CD4-positive, alpha-beta T cell treated with Interleukin-6 at 100 ng/mL for 8 hours (primary cell): ENCODE measurements around the gene AMOTL1.

ENCODE experiments used
- DNase-seq: peaks from one replicate; pipeline ENCODE4 v3.0.0-alpha.2; 2020; ENCODE audit warnings: mixed read lengths, low spot score

Gene AMOTL1

DNA sequence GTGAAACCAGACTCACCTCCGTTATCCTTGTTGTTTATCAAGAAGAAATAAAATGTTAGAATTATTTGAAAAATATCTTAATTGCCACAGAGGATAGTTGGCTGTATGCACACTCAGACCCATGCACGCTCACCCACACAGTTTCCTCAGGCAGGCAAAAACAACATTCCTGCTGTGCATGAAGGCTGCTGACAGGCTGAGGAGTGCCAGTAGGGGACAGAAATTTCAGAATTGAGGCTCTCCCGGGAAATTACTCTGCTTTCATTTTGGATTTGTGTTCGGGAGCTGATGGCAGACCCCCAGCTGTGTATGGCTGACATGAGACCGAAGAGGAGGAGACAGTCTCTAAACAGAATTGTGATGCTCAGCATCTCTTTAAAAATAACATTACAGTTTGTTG, 87.5 kb downstream of the AMOTL1 start:
- DNase-seq, result no peak

DNA sequence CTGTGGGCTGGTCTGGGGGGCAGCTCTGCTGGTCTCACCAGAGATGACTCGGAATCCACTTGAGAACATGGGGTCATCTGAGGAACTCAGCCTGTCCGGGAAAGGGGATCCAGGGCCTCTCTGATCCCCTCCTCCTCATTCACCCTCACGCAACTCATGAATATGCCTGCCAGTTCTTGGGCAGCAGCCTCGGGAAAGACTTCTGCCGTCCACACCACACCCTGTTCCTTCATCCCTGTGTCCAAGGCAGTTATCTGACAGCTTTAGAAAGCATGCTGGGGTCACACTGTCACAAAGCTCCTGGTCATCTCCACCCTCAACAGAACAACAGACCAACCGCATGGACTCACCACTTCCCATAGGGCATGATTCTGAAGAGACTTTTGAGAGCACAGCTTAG, 88.3 kb downstream of the AMOTL1 start:
- no peak for DNase-seq

DNA sequence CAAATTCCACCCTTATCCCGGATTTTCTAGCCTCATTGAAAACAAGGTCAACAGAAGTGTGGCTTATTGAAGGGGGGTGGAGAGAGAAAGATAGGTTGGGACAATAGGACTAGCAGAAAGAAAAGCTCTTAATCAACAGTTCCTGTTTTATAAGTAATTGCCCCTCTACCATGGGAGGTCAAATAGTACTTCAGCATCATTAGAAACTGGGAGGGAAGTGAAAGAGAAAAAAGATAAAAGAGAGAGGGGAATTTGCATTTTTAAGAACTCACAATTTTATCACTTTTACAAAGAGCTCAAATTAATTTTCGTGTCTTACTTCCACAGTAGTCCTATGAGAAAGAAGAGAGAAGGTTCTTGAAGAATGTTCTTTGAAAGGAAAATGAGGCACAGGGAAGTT, 89.2 kb downstream of the AMOTL1 start:
- no peak for DNase-seq

DNA sequence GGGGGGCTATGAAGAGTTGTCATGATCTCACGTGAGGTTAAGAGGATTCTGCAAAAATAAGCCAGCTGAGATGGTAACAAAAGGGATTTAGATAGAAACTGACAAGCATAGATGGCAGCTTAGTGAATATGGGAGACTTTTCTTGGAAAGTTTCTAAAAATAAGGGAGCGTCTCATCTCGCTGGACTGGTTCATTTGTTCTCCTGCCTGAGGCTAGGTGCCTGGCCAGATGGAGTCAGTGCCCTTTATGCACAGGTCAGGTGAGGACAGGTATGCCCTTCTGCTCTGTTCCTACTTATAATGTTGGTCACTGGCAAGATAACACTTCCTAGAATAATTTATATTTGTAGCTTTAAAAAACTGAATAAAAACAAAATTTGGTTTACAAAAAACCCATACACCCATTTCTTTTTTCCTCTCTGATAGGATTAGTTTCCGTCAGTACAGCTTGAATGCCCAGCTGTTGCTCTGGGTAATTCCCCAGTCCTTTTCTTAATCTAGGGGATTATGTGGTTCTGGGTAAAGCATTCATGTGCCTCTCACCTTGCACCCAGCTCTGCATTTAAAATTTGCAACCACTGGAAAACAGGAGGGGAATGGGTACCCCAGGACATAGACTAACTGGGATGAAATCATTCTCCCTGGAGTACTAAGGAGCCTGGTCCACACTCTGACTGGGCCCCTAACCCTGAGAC, 90.0 kb downstream of the AMOTL1 start:
- DNase-seq, result no peak

DNA sequence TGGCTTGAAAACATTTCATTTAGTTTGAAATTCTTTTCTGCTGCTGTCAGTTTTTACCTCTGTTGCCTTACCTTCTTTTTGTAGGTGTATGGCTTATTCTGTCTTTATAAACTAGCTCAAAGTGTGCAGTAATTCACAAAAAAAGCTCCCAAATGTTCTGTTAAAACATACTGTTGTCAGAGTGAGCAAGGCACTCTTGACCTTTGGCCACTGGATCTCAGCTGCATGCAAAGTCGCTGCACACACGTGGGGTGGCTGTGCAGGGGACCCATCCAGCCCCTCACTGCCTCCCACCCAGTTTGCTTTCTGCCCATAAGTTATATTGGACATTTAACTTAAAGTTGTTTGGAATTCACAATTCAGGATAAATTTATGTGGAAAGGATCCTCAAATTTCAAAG, 92.2 kb downstream of the AMOTL1 start:
- DNase-seq, result no peak

DNA sequence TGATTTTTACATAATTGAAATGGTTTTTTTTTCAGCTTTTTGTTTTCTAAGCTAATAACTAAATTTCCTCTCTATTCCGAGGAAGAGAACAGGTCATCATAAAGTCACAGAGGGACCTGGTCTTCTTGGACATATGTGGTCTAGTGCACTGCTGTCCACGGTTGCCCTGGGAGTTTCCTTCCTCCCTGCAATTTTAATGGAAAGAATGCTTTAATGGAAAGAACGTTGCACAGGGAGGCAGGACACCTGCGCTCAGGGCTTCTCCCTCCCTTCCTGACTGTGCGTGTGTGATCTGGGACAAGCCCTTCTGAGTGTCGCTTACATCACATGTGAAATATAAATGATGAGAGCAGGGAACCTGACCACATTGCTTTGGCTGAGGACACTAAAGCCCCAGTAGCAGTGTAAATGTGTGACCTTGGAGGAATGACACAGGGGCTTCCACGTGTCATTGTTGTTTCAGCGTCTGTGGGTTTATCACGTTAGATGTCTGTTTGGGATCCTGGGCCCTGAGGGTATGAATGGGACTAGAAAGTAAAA, 93.2 kb downstream of the AMOTL1 start:
- no peak for DNase-seq

DNA sequence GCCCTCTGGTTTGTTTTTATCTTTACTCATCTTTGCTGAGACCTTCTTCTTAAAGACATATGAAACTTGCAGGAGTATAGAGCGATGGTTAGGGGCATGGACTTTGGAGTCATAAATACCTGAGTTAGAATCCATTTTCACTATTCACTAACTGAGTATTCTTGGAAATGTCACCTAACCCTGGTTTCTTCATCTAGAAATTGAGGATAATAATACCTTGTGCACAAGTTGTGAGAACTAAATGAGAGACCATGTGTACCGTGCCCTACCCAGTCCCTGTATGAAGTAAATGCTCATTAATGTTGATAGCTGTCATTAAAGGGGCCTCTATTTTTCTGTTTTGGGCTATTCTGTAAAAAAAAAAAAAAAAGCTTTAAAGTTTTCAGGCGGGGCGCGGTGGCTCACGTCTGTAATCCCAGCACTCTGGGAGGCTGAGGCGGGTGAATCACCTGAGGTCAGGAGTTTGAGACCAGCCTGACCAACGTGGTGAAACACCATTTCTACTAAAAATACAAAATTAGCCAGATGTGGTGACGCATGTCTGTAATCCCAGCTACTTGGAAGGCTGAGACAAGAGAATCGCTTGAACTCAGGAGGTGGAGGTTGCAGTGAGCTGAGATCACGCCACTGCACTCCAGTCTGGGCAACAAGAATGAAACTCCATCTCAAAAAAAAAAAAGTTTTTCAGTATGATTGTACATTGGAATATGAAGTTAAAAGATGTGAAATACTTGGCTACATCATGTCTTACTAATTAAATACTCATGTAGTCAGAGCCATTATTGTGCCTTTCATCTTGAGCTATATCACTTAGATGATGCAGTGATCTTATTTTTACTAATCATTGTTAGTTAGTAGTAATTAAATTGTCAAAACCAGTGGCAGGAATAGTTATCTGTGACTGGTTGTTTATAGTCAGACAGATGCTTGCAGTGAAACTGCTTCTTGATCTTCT, 95.0 kb downstream of the AMOTL1 start:
- no peak for DNase-seq

DNA sequence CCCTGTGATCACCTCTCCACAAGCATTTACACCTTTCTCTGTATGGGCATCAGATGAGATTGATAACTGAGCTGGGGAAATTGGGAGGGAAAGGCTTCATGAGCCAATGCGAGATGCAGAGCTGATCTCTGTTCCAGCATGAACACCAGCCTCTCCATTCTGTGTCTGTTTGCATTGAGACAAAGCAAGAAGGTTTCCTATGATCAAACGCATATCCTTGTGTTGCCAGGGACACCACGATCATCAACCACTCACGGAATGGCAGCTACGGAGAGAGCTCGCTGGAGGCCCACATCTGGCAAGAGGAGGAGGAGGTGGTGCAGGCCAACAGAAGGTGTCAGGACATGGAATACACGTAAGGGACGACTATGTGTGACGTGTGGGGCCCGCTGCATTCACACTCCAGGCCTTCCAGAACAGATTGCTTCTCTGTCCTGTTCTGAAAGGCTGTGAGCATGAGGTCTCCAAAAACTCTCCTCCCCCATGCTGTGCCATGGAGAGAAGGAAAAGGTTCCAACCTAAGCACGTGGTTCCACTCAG, 96.4 kb downstream of the AMOTL1 start:
- no peak for DNase-seq

DNA sequence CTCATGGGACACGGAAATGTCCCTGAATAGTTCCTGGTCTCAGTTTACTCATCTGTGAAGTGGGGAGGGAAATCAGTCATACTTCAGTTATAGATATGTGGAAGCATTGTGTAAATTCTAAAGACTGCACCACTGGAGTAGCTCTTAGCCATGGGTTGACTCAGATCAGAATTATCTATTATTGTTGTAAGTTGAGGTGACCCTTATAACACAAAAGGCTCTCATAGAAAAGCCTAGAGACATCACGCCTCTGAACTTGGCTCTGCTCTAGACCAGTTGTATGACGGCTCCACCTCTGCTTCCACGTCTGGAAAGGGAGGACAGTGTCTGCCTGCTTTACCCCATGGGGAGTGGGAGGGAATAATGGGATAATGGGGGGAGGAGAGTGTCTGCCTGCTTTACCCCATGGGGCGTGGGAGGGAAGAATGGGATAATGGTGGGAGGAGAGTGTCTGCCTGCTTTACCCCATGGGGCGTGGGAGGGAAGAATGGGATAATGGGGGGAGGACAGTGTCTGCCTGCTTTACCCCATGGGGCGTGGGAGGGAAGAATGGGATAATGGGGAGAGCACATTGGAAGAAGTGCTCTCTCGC, 98.2 kb downstream of the AMOTL1 start:
- no peak for DNase-seq

DNA sequence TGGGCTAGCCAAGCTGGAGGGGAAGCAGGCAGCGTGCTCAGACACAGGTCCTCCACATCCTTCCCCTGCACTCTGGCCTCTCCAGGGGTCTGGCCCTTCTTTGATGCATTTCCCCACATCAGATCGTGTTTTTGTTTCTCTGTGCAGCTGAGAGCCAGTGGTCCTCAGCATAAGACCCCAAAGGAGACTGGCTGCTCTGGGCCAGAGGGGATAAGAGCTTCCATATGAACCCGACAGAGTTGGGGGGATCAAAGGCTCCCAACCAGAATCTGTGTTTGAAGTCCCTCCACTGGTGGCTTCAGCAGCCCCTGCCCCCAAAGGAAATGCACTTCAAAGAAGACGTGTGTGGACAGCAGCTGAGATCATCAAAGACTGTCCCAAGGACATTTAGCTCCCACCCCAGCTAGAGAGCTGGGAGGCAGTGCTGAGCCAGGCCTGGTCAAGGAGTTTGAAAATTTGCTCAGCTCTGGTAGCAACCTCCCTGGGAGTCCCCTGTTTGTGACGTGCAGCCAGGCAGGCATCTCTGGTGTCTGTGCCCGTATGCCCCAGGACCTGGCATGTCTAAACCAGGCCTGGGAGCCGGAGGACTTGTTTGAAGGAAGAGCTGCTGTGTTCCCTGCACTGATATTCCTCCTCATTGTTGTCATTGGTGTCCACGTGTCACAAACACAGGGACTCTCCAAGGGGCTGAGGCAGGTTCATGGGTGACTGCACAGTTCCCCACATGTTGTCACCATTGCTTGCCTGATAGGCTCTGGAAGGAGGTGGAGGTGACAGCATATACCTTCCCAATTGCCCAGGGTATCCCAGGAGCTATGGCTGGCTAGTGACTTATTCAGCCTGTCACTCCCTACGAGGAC, 99.0 kb downstream of the AMOTL1 start:
- DNase-seq, result no peak

DNA sequence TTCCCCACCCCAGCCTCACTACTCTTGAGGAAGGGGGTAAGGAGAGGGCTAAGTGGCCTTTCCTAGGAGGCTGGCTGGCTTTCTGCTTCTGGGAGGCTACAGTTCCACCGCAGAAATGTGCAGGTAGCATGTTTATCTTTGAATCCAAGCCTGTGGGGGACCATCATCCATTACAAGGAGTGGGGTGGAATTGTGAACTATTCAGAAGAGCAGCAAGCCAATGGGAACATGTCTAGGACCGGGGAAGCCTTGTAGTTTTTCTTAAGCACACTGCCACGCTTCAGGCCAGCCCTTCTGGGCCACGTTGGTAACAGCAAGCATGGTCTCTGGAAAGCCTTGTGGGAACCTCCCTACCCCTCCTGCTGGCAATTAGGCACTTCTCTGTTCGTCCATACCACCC, 100.3 kb downstream of the AMOTL1 start:
- no peak for DNase-seq

DNA sequence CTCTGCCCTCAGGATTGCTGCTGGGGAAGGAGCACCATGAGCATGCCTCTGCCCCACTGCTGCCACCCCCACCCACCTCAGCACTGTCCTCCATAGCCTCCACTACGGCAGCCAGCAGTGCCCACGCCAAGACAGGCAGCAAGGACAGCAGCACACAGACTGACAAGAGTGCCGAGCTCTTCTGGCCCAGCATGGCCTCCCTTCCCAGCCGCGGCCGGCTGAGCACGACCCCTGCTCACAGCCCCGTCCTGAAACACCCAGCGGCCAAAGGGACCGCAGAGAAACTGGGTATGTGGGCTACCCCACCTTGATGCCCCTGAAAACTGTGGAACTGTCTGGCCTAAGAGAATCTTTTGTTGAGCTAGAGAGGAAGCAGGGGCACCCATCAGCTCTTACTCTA, 101.0 kb downstream of the AMOTL1 start:
- DNase-seq, result no peak

DNA sequence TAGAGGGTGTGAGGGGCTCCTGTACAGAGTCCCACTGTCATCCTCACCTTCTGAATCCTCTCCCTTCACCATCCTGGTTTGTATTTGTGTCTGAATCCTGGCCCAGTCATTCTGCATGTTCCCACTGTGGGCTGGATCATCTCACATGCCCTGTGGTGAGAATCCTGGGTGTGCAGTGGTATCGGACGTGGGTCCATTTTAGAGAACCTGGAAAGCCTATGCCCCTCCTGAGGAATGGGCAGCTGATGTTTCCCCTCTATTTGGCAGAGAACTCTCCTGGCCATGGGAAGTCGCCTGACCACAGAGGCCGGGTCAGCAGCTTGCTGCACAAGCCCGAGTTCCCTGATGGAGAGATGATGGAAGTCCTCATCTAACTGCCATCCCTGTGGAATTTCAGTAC, 102.3 kb downstream of the AMOTL1 start:
- no peak for DNase-seq

DNA sequence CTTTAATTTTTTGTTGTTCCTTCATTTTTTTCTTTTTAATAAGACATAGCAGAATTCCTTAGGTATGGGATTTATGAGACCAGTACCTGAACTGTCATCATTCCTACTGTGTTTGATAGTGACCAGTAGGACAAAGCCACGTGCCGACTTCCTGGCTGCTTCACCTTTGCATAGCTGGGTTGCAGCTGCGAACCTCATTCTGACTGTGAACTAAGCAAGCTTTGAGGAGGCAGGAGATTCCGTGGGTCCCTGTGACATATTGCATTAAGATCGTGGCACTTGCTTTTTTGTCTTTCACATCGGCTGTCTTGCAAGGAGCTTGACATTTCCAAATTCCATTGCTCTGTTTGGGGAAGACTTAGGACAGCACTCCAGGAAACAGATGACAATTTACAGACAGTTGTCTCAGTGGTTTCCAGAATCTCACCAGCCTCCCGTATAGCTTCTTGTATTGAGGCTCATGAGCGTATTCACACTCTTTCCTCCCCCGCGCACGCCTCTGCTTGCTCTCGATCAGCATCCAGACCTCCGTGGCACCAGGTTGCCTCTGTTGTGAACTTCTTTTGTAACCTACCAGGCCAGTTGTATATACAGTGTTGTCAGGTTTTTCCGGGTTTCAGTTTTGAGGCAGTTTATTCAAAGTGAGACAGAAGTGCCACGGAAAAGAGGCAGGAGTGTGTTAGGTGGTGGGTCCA, 103.5 kb downstream of the AMOTL1 start:
- DNase-seq, result no peak

DNA sequence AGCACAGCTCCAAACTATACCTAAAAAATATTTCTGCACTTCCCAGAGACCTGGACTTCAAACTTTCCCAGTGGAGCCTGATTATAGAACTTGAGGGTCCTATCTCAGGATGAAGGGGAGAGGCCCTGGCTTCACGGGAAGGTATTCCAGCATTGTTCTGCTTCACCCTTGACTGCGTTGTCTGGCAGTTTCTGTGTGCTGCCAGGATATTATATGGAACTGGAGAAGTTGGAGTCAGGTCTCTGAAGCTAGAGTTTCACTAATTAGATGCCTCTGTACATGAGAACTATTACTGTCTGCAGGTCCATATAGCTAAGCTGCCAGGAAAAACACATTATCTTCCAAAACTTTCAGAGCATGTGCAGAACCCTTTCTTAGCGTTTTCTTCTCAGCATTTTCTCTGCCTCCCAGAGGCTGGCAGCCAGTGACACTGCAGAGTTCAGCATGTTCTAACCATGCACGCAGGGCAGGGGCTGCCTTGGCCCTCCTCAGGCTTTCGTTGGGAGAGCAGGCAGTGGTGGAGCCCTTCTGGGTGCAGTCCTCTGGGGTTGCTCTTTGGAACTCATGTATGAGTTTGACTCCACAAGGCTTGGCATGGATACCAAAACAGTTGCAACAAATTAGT, 105.9 kb downstream of the AMOTL1 start:
- DNase-seq, result no peak

DNA sequence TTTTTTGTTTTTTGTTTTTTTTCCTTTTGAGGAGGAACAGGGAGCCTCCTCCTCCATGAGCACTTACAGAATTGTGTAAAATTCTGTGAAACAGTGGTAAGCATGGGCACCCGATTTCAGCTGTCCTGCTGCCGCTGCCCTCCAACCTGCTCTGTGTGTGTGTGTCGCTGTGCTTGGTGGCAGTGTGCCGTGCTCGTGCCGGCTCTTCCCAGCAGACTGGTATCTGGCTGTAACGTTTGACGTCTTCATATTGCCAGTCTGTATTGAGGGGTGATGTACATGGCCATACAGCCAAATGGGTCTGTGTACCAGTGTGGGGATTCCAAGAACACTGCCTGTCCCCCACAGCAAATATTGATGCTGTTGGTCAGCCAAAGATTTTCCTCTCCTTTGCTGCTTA, 108.1 kb downstream of the AMOTL1 start:
- DNase-seq, result no peak

DNA sequence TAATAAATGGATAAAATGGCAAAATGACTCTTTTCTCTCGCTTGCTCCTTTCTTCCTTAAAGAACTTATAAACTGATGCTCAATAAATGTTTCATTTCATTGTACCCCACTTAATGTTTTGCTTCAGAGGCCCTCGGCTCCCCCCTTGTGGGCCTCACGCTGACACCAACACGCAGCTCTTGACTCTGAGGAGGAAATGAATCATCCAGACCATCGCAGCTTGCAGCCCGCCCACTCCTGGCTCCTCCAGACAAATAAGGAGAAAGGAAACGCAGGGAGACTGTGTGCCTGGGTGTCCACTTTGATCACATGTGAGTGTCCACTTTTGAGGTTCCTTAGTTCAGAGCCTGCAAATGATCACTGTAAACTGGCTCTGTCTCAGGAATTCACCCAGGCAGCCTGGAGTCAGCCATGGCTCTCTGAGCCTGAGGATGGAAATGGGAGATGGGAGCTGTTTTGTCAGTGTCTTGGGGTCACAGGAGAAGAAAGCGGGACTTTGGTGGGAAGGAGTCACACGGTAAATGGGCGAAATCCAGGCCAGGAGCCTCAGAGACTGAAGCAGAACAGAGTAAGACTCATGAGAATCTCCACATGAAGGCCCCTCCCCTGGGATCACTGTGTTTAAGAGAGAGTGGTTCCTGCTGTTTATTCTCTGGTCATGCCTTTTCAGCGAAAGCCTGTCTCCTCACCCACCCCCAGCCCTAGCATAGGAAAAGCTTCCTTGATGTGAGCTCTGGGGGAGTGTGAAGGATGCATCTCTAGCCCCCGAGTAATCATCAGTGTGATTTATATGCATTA, 108.7 kb downstream of the AMOTL1 start:
- no peak for DNase-seq

DNA sequence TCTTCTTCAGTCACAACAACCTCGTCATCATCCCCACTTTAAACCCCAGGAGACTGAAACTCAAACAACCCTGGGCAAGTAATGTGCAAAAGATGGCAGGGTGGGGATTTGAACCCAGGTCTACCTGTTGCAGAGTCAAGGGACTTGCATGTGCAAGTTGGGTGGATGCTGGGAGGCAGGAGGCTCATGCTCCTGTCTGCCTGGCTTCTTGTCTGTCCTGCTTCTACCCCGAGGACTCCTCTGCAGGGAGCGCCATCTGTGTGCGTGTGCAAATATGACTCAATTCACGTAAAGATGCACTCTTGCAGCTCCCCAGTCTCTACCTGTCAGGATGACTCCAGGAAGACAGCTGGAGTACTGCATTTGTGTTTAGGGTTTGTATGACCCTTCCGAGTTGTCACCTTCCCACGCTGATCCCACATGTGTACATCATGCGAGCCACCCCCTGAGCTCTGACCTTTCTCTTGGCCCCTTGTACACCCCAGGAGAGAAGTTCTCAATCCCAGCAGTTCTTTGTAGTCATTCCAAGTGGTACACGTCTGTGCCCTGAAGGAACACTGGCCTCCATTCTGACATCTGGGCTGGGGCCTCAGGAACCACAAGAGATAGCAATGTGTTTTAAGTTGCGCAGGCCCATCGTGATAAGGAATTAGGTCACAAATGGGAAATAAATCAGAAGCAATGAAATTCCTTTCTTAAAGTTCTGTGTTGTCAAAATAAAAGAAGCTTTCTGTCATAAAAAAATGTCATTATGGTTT, 109.5 kb downstream of the AMOTL1 start:
- DNase-seq, result no peak

DNA sequence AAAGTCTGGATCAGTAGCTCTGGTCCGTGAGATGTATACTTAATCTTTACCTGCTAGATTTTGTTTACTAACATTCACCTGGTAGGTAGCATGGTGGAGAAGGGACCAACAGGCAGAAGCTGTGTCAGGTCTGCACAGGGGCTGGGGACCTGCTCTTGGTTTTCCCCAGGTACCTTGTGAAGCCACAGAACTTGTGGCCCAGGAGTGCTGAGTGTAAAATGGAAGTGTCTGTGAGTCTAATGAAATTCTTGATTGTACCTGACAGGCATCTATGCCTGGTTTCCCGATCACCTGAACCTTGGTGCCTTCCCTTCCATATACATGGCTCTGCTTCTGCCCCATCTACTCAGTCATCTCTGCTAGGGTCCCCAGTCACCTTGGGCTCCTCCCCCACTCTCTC, 110.8 kb downstream of the AMOTL1 start:
- DNase-seq, result no peak
